Ramos (cell line): ENCODE results near the gene GRID2.
"Not testable (repeated sequence)": the region's sequence is repeated elsewhere in the genome, so short reads cannot be mapped to it uniquely, and the experiment has no call there.

Experiments
- in situ Hi-C: fragments of 300-500 bp; cut with MboI; formaldehyde crosslinking; loops from one replicate; pipeline ENCODE4 v1.14.3; 2022; ENCODE audit warnings: low sequenced_read_pairs; ENCODE audit not compliant: unreplicated experiment

The GRID2 gene

DNA sequence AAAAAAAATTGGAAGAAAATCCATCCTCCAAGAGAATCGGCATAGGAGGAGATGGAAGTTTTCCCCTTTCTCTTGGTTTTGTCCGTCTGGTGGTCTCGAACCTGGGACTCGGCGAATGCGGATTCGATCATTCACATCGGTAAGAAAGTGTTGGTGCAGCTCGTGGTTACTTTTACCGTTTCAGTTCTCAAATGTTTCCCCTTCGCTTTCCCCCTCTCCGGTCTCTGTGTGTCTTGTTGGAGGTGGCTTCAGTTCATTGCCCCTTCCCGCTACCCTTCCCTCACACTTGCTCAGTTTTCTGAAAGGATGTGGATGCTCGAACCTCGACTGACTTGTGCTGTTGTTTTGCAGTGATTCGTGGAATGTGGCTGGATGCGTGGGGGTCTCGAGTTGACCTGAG lies 840 bp downstream of the GRID2 start:
- in situ Hi-C loops: no loop called here

DNA sequence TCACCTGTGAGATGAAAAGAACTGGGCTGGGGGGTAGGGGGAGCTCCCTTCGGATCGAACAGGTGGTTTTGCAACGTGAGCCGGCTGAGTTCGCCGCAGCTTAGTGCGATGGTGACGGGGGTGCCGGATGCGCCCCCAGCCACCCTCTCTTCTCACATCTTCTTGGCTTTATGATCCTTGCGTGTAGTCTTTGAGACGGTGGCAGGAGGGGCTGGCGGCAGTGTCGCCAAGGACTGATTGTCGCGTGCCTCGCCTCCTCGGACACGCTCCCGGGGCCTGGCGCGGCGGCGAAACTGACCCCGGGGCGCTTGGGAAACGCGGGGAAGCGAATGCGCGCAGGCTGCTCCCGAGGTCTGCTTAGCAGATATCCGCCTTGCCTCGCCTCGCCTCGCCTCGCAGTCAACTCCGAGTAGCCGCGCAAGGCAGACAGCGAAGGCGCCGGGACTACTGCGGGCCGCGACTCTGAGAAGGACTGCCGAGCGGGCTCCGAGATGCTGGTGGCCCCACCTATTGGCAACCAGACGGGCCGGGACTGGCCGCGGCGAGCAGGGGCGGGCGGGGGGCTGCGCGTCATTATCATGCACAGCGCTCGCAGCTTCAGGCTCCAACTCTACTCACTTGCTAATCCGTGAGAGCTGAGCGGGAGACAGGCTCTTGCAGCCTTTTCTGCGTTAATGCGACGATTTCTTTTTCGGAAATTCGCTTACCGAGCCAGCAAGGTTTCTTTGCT lies 1.5 kb downstream of the GRID2 start:
- in situ Hi-C loops: no loop called here

DNA sequence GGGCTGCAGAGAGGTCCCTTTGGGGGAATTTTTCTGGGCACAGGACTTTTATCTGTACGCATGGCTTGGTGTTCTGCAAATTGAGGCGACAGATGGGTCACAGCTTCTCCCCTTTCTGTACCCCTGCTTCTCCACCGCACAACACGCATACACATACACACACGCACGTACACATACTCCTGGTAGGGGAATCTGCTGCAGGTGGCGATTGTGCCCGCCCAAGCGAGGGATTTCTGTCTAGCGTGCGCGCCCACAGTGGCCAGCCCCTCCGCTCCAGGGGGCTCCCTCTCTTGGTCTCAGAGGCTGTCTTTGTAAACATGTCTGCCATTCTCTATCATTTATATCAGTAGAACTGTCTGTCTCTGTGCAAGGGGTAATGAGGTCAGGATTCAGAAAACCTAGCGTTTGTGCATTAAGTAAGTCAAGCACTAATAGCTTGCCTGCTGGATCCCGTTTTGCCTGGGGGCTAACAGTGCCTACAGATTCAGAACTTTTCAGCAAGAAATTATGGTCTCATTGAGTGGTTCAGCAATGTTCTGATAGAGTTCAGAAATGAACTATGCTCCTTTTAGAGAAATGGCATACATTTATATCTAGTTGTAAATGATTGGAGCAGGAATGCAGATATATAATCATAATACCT lies 2.2 kb downstream of the GRID2 start:
- in situ Hi-C loops: no loop called here

DNA sequence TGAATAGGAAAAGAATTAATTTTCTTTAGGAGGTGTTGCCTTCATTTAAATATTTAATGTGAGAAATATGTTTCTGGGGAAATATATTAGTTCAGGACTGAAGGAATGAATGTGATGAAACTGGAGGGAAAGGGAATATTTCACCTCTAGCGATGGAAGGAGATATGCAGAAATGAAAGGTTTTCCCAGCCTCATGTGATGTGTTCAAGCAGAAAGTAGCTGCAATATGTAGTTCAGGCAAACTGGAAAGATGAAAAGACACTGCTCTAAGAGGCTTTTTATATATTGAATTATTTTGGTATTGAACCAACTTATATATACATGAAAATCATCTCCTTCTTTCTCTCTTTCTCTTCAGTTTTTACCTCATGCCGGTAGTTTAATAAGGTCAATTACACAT lies 3.4 kb downstream of the GRID2 start:
- in situ Hi-C loops: no loop called here

DNA sequence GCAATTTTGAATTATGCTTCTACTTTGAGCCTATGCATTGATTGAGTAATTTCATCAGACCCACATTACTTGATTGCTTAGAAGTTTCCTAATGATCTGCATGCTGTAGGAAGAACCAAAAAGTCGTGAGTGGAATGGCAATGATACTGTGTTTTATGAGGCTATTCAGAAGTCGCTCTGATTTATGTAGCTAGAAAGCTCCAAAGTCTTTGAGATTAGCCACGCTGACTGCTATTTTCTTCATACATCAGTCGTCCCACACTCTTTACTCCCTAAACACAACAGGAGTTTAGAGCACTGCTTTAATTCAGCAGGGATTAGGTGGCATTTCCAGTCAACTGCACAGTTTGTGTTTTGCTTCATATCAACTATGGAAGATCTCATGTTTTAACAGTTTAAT lies 4.1 kb downstream of the GRID2 start:
- in situ Hi-C loops: no loop called here

DNA sequence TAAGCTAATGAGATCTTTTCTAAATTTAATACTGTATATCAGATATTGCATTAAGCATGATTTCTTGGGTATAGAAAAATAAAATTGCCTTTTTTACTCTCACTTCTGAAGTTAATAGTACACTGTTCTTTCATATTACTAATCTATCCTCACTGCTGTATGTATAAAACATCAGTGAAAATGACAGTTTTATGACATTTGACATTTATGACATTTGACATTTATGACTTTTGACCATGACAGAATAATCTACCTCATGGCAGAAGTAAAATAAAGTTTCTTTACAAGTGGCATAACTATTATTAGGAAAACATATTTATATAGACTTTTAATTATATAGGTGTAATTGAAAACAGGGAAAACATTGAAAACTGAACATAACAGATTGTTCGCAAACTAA lies 13.3 kb downstream of the GRID2 start:
- in situ Hi-C loops: no loop called here

DNA sequence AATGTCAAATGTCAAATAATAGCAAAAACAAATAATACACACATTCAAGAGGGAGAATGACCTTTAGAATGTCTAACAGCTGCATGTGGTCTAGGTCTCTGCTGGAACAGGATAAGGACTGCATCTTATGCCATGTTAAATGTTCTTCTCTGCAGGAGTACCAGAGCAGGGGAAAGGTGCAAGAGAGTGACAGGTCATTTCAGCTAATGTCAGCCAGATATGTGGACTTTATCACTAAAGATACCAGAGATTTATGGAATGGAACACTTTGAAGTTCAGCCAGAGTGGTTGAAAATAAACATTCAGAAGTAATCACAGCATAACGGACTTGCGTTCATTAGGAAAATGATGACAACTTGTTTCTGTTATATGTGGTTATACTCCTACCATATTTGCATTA lies 24.3 kb downstream of the GRID2 start:
- in situ Hi-C loops: no loop called here

DNA sequence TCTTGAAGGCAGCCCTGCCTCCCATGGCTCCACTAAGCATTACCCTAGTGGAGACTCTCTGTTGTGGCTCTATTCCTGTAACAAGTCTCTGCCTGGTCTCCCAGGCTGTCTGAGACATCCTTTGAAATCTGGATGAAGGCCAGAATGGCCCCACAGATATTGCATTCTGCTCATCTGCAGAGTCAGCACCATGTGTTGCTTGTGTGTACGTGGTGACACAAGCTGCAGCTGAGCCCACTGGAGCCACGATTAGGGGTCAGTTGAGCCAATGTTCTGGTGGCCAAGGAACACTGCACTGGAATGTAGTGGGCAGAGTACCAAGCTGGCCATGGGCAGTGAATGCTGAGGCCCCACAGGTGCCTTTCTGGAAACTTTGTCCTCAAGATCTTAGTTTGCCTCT lies 29.2 kb downstream of the GRID2 start:
- in situ Hi-C loops: no loop called here

DNA sequence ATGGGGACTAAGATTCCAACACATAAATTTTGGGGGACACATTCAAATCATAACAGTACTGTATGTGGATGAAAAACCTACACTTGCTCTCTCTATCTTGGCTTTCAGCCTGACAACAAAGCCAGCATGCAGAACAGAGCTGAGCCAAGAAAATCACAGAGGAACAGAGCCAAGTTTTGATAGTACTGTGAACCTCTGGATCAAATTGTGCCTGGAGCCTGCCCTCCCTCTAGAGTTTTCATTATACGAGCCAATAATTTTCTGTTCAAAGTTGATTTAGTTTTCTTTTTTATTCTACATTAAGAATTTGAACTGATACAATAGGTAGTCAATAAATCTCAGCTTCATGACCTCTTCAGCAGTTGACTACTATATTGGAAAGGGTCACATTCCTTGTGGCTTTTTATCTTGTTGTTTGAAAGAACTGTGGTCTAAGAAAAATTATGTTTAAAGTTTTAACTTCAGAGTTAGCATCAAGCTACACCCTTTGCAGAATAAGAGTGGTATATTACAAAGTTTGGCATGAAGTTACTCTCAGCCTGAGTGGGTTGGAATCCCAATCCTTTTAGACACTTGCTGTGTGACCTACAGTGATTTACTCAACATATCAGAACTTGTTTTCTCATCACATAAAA lies 31.1 kb downstream of the GRID2 start:
- in situ Hi-C loops: no loop called here

DNA sequence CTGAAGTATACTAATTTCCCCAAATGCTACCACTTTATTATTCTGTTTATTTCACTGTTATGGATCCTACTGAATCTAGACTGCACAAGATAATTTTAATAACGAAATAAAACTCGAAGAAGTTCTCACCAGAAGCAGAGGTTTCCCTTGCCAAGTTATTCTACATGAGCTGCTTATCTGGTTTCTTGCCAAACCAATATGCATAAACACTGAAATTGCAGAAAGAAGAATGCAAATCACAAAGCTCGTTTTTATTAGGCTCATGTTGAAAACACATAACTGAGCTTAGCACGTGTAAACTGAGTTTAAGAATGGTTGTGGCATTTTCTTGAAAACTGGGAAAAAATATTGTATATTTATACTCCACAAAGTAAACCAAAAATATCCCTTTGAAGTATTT lies 35.9 kb downstream of the GRID2 start:
- in situ Hi-C loops: no loop called here

DNA sequence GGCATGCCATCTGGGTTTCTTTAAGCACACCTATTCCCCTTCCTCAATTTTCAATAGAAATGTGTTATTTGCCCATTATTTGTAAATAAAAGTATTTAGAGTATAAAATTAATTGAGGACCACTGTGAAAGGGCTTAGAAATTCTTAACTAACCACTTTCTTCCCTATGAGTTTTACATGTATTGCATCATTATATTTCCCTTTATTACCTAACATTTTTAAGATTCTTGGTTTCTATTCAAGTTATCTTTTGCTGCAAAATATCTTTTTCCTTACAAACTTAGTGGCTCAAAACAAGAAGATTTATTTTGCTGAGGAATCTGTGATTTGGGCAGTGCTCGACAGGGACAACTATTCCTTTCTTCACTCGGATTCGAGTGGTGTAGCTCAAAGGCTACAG lies 40.5 kb downstream of the GRID2 start:
- in situ Hi-C loops: no loop called here

DNA sequence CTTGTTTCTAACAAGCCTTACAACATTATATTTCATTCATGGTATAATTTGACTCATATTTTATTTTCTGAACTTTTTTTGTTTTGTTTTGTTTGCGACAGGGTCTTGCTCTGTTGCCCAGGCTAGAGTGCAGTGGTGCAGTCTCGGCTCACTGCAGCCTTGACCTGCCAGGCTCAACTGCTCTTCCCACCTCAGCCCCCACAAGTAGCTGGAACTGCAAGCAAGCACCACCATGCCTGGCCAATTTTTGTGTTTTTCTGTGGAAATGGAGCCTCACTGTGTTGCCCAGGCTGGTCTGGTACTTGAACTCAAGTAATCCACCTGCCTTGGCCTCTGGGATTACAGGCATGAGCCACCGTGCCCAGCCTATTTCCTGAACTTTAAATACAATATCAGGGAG lies 42.5 kb downstream of the GRID2 start:
- in situ Hi-C loops: no loop called here

DNA sequence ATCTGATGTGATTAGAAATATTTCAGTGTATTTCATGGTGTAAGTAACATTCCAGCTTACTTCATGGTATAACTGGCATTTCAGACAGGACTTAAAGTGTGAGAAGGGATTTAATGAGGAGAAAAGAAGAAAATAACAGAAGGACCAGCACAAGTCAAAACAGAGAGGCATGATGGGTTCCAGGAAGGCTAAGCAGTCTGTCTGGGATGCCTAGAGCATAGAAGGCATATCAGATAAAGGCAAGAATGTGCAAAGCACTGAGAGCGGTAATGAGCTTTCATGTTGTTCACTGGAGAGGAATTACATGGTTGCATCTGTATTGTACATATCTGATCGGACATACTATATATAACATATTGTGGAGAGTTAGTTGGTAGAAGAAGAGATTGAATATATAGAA lies 54.2 kb downstream of the GRID2 start:
- in situ Hi-C loops: no loop called here

DNA sequence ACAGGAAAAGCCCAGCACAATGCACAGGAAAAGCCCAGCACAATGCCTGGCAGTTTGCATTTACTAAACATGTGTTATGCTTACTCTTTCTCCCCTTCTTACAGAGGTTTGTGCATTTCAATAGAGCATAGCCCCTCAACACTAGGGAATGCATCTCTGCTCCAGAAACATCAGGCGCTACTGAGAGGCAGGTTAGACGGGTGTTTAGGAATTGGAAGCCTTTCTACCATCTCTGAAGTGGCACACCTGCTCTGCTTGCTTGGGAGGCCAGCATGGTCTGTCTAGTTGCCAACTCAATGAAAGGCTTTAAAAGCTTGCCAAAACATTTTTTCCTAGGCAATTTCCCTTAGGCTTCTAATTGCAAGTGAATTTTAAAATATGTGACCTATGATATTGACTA lies 55.7 kb downstream of the GRID2 start:
- in situ Hi-C loops: no loop called here

DNA sequence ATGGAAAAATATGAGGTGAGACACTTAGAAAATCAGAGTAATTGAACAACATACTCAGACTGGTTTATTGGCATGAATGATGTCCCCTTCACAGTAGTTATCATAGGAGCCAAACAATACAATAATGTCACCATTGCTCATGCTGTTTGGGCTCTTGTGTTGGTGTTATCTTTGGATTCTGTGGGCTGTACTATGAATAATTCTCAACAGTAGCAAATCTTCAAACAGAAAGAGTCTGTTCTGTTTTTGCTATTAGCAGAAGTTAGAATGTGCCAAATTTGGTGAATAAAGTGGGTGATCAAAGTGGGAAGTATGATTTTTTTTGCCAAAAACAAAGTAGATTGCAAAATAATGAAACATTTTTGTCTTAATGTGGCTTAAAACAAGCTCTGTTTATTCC lies 58.3 kb downstream of the GRID2 start:
- in situ Hi-C loops: no loop called here

DNA sequence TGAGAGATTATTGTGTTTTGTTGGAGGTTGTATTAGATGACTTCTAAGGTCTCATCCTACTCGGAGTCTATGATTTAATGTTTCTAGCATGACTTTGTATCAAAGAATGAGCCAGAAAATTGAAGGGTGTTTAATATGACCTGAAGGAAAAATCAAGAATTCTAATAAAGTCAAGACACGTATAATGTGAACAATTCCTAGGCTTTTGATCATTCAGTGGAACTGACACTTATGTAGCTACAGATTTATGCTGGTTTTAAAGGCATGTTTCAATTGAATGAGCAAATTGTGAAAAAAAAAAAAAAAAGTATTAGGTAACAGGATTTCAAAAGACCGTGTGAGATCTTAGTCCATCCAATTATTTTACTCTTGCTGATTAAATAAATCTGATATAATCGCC lies 64.9 kb downstream of the GRID2 start:
- in situ Hi-C loops: no loop called here

DNA sequence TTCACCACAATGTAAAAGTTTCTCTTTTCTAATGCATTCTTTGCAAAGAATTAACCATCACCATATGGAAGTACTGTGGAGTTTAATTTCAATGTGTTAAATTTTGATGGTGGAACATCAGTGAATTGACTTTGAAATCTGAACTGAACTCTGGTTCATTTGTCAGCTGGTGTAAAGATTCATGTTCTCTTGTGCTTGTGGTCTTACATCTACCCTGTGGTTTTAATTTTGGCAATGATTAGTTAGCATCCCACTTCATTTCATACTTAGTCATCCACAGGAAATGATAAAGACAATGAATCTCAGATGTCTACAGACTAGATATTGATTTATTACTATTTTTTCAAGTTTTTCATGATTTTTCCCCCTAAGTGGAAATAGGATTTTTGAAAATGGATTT lies 77.8 kb downstream of the GRID2 start:
- in situ Hi-C loops: no loop called here

DNA sequence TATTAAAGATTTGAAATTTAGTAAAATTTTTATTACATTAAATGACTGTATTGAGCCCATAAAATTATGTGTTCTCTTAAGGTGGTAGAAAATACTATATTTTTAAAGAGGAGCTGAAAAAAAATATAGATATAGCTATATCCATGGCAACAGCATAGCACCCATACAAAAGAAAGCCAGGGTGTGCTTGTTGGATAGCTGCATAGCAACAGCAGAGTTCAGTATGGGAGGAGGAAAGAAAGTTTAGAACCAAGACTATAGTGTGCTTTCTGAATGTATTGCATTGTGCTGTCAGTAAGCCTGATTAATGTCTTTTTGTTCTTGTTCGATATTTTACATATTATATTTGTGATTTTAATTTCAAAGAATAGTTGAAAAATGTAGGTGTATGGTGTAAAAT lies 78.4 kb downstream of the GRID2 start:
- in situ Hi-C loops: no loop called here

DNA sequence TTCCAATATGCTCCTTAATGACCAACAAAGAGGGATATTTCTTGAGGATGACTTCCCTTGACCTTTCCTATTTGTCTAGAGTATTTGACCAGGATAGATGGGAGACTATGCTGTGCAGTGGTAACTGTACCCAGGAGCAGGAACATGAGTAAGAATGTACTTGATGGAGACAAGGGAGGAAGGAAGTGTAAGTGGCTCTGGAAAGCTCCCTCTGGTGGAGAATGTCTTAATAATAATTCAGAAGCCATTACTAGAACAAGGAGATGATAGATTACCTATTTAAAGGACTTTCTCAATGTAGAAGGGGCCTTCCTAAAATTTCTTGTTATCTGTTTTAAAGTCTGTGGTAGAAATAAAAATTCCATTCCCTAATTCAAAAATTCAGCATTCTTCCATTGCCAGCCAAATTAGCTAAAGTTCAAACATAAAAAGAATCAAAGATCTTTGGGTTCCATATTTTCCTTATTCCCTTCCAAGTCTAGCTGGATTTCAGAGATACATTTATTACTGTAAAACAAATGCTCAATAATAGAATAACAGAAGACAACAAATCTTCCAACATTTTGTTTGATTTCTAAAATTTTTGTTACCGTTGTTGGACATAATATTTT lies 83.8 kb downstream of the GRID2 start:
- in situ Hi-C loops: no loop called here

DNA sequence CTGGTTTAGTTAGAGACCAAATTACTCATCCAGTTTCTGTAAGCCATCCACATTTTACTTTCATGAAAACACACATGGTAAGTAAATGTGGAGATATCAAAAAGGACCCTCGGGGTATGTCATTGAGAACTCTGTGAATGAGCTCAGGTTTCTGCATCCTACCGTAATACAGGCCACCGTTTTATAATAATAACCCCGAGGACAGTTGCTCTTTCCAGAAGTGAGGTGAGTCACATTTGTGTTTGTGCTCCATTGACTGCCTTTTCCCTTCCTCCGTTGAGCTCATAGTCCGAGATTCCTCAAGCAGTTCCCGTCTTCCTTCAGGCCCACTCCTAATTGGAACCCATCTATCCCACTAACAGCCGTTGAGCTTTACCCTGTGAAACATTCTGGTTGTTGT lies 95.3 kb downstream of the GRID2 start:
- in situ Hi-C loops: no loop called here

DNA sequence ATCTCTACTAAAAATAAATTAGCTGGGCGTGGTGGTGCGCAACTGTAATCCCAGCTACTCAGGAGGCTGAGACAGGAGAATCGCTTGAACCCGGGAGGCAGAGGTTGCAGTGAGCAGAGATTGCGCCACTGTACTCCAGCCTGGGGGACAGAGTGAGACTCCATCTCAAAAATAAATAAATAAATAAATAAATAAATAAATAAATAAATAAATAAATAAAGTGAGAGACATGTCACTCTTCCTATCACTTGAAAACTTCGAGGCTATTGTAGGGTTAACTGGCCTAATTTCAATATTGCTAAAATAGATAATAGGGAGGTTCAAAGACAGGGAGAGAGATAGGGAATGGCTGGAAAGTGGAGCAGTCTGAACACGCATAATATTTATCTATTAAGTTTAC lies 99.8 kb downstream of the GRID2 start:
- in situ Hi-C loops: not testable (repeated sequence)
